VCaP (cell line): ENCODE measurements around the gene GOLGA8H.
"Not testable (repeated sequence)": the region's sequence is repeated elsewhere in the genome, so short reads cannot be mapped to it uniquely, and the experiment has no call there.

ENCODE experiments used
- H3K27ac ChIP-seq: fragments of 450-650 bp; 2 replicates; pipeline ENCODE4 v1.5.1; 2017
- CTCF ChIP-seq: fragments of 450-650 bp; conservative IDR thresholded peaks from 2 replicates; pipeline ENCODE4 v1.5.1; 2017; ENCODE audit warnings: mild to moderate bottlenecking, moderate library complexity

GOLGA8H gene

GRCh38 chr15:30661154-30661553 lies 57.3 kb downstream of the GOLGA8H start:
- H3K27ac ChIP-seq = not testable (repeated sequence)
- peak; percentile 4; the same call in 1 of the 2 replicates for TF ChIP-seq CTCF
